GM23248 (cell line): ENCODE data around the gene ADRM1. TPM values are rescaled to one million over a fixed set of nuclear protein-coding genes. Genes with fewer than 3 reads are reported as not detected.

Source experiments
- DNase-seq: peaks from one replicate; pipeline ENCODE4 v3.0.0-alpha.2; 2015
- H2AFZ ChIP-seq: fragments of 200-600 bp; sonication (generic); 2 replicates; pipeline ENCODE4 v1.6.1; 2016; ENCODE audit warnings: antibody characterized with exemption
- H3F3A ChIP-seq: fragments of 200-600 bp; sonication (generic); 2 replicates; pipeline ENCODE4 v1.6.1; 2016; ENCODE audit warnings: mild to moderate bottlenecking, antibody characterized with exemption, mixed run types; ENCODE audit not compliant: insufficient read depth
- H3K27ac ChIP-seq: fragments of 200-600 bp; sonication (generic); 2 replicates; pipeline ENCODE4 v1.5.1; 2016; ENCODE audit warnings: mild to moderate bottlenecking
- H3K27me3 ChIP-seq: fragments of 200-600 bp; sonication (generic); replicated peaks from 2 replicates; pipeline ENCODE4 v1.6.1; 2016; ENCODE audit warnings: mild to moderate bottlenecking; ENCODE audit not compliant: insufficient read depth
- H3K36me3 ChIP-seq: fragments of 200-600 bp; sonication (generic); 2 replicates; pipeline ENCODE4 v1.6.1; 2016; ENCODE audit warnings: low read depth, mild to moderate bottlenecking
- H3K4me1 ChIP-seq: fragments of 200-600 bp; sonication (generic); 2 replicates; pipeline ENCODE4 v1.6.1; 2016; ENCODE audit warnings: mild to moderate bottlenecking; ENCODE audit not compliant: insufficient read depth
- H3K4me2 ChIP-seq: fragments of 200-600 bp; sonication (generic); one replicate; pipeline ENCODE4 v1.6.1; 2016; ENCODE audit warnings: mild to moderate bottlenecking; ENCODE audit not compliant: unreplicated experiment
- H3K4me3 ChIP-seq: fragments of 200-600 bp; sonication (generic); 2 replicates; pipeline ENCODE4 v1.5.1; 2016; ENCODE audit warnings: mild to moderate bottlenecking
- H3K79me2 ChIP-seq: fragments of 200-600 bp; sonication (generic); 2 replicates; pipeline ENCODE4 v1.6.1; 2016; ENCODE audit warnings: mild to moderate bottlenecking; ENCODE audit not compliant: insufficient read depth
- H3K9ac ChIP-seq: fragments of 200-600 bp; sonication (generic); 2 replicates; pipeline ENCODE4 v1.6.1; 2016; ENCODE audit warnings: mild to moderate bottlenecking
- H3K9me2 ChIP-seq: fragments of 200-600 bp; sonication (generic); 2 replicates; pipeline ENCODE4 v1.6.1; 2016; ENCODE audit warnings: mixed run types, mild to moderate bottlenecking, moderate library complexity; ENCODE audit not compliant: insufficient read depth
- H3K9me3 ChIP-seq: fragments of 200-600 bp; sonication (generic); one replicate; pipeline ENCODE4 v1.6.1; 2017; ENCODE audit warnings: low read depth
- H4K20me1 ChIP-seq: fragments of 200-600 bp; sonication (generic); 2 replicates; pipeline ENCODE4 v1.6.0; 2016; ENCODE audit not compliant: insufficient read depth
- EZH2 ChIP-seq: fragments of 200-600 bp; sonication (generic); IDR thresholded peaks from 2 replicates; pipeline ENCODE4 v1.6.1; 2018; ENCODE audit warnings: antibody characterized with exemption, mild to moderate bottlenecking; ENCODE audit not compliant: insufficient read depth, poor library complexity, severe bottlenecking
- EZH2phosphoT487 ChIP-seq: fragments of 200-600 bp; sonication (generic); IDR thresholded peaks from 2 replicates; pipeline ENCODE4 v1.6.1; 2018; ENCODE audit warnings: antibody characterized with exemption, moderate library complexity, mild to moderate bottlenecking, low read depth; ENCODE audit not compliant: insufficient read depth
- WGBS, 2 experiments: methylation state at CpG; one replicate each; pipeline ENCODE4 v1.1.6; 2015 to 2017; ENCODE audit warnings: low lambda C conversion rate in 2 of 2, low coverage in 1 of 2; ENCODE audit errors: missing lambda C conversion rate in 2 of 2; 5-methylcytosine and 5-hydroxymethylcytosine counted together
- in situ Hi-C: fragments of 300-500 bp; cut with MboI; formaldehyde crosslinking; loops from 2 replicates; pipeline ENCODE4 v1.15.0; 2020
- polyA plus RNA-seq: library from polyadenylated mRNA; unstranded; fragments of >200 nt; fragmentation: Nextera tagmentation; extraction: Ambion mirVana; gene quantifications from 2 replicates; pipeline ENCODE4 v1.2.1, GENCODE V29; 2016
- total RNA-seq: library from RNA; depleted of rRNA; stranded (reverse); fragments of >200 nt; shearing (Covaris generic); gene quantifications from 2 replicates; pipeline ENCODE4 v1.2.3, GENCODE V29; 2014

ADRM1 gene
- total and polyA plus RNA-seq, 2 experiments from 2014 or later: 138 to 162 TPM

DNA sequence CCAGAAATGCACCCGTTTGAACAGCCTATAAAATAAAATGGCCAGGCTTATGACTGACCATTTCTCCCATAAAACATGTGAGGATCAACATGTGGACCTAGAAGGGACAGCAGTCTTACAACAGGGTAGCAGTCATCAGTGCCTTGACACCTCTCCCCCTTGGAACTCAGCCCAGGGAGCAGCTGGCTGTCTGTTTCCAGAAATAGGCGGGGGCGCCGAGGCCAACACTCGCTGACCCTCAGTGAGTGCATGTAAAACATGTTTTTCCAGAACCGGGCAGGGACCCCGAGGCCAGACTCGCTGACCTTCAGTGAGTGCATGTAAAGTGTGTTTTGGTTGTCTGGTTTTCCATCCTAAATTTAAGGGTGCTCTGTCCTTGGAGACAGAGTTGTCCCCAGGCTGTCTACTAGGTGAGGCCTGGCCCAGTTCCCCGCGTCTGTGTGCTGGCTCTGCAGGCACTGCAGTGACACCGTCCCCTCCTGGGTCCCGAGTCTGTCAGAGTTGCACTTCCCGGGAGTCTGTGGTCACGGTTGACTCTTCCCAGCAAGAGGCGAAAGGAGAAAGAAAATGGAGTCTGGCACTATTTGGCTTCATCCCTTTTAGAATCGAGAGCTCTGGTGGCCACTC lies 19.8 kb upstream of the ADRM1 start:
- Histone ChIP-seq H4K20me1 (no peaks in the 10 kb centered on the region), H3K9me3 (no peaks in the 10 kb centered on the region), H3K36me3 (peaks cover 14% of the 10 kb centered on the region; the same call in 1 of the 2 replicates), H3K9me2 (no peaks in the 10 kb centered on the region), H3K27me3 (no peaks in the 10 kb centered on the region), H3K27ac (no peak overlapping the region), H3K79me2 (no peaks in the 10 kb centered on the region), H2AFZ (no peak overlapping the region), H3K4me1 (no peaks in the 10 kb centered on the region), H3K4me3 (no peak overlapping the region), H3F3A (no peaks in the 10 kb centered on the region), H3K9ac (no peak overlapping the region), H3K4me2 (no peak overlapping the region)
- in situ Hi-C loops: no loop called here
- DNase-seq: no peak
- no peak for TF ChIP-seq EZH2
- no peak for TF ChIP-seq EZH2phosphoT487
- 84 to 85% methylated on average over 16 of the region's 16 CpGs for WGBS, 2 experiments

DNA sequence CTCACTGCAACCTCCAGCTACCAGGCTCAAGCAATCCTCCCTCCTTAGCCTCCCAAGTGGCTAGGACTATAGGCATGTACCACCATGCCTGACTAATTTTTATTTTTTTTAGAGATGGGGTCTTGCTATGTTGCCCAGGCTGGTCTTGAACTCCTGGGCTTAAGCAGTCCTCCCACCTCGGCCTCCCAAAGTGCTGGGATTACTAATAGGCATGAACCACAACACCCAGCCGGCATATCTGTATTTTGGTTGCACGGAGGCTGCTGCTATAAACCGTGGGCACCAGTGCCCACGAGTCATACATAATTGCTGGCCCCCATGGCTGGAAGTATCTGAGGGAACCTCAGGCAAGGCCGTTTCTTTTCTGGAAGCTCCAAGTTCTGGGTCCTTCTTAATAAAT lies 18.3 kb upstream of the ADRM1 start:
- Histone ChIP-seq H3K4me2 (no peak overlapping the region), H3K4me3 (no peak overlapping the region), H3K9me2 (no peaks in the 10 kb centered on the region), H3K27me3 (no peaks in the 10 kb centered on the region), H3K9me3 (no peaks in the 10 kb centered on the region), H3K36me3 (peaks cover 14% of the 10 kb centered on the region; the same call in 1 of the 2 replicates), H3K9ac (no peak overlapping the region), H3F3A (no peaks in the 10 kb centered on the region), H3K4me1 (no peaks in the 10 kb centered on the region), H3K27ac (no peak overlapping the region), H3K79me2 (no peaks in the 10 kb centered on the region), H2AFZ (no peak overlapping the region), H4K20me1 (no peaks in the 10 kb centered on the region)
- WGBS, 2 experiments: 77 to 81% methylated on average over 6 of the region's 6 CpGs
- DNase-seq: no peak
- in situ Hi-C loops: no loop called here
- no peak for TF ChIP-seq EZH2
- no peak for TF ChIP-seq EZH2phosphoT487

DNA sequence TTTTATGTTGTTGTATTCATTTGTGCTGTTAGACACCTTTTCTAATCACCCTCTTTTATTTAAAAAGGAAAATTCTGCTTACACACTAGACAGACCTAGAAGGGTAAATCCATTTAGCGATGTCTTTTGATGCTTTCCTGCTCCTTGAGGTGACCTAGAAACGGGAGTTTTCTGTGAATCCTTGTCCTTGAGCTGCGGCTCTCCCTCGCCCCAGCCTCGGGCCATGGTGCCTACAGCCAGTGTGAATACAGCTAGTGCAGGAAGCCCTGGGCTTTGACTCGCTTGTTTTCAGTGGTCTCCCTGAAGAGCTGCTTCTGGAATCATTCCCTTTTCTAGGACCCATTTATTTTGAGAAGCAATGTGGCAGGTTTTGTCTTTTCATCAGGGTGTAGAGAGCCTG lies 17.6 kb upstream of the ADRM1 start:
- WGBS, 2 experiments: 86 to 88% methylated on average over 6 of the region's 6 CpGs
- TF ChIP-seq EZH2: no peak
- TF ChIP-seq EZH2phosphoT487: no peak
- no peaks in the 10 kb centered on the region for H3K79me2 ChIP-seq
- H4K20me1 ChIP-seq: no peaks in the 10 kb centered on the region
- H3K9me2 ChIP-seq: no peaks in the 10 kb centered on the region
- no peaks in the 10 kb centered on the region for H3K9me3 ChIP-seq
- no peak for DNase-seq
- H3K27me3 ChIP-seq: no peaks in the 10 kb centered on the region
- no peaks in the 10 kb centered on the region for H3F3A ChIP-seq
- in situ Hi-C loops: no loop called here
- H3K4me3 ChIP-seq: no peak overlapping the region
- H2AFZ ChIP-seq: no peak overlapping the region
- no peak overlapping the region for H3K9ac ChIP-seq
- no peaks in the 10 kb centered on the region for H3K4me1 ChIP-seq
- peaks cover 9% of the 10 kb centered on the region; the same call in 1 of the 2 replicates for H3K36me3 ChIP-seq
- H3K27ac ChIP-seq: no peak overlapping the region
- H3K4me2 ChIP-seq: no peak overlapping the region

DNA sequence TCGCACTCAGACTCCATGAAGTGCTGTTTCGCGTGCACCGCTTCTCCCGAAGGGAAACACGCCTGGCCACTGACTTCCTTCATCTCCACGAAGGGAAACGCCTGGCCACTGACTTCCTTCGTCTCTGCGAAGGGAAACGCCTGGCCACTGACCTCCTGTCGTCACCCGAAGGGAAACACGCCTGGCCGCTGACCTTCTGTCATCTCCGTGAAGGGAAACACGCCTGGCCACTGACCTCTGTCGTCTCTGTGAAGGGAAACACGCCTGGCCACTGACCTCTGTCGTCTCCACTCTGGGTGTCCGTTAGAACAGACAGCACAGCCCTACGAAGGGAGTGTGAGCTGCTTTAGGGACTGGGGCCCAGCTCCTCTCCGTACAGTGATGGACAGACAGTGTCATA lies 17.1 kb upstream of the ADRM1 start:
- no peak overlapping the region for H2AFZ ChIP-seq
- H3K36me3 ChIP-seq: peaks cover 9% of the 10 kb centered on the region; the same call in 1 of the 2 replicates
- TF ChIP-seq EZH2 (no peak), EZH2phosphoT487 (no peak)
- H3K9me3 ChIP-seq: no peaks in the 10 kb centered on the region
- no peaks in the 10 kb centered on the region for H4K20me1 ChIP-seq
- H3K27me3 ChIP-seq: no peaks in the 10 kb centered on the region
- H3K4me2 ChIP-seq: no peak overlapping the region
- no peaks in the 10 kb centered on the region for H3F3A ChIP-seq
- no peaks in the 10 kb centered on the region for H3K9me2 ChIP-seq
- H3K79me2 ChIP-seq: no peaks in the 10 kb centered on the region
- no peaks in the 10 kb centered on the region for H3K4me1 ChIP-seq
- H3K27ac ChIP-seq: no peak overlapping the region
- in situ Hi-C loops: no loop called here
- H3K4me3 ChIP-seq: no peak overlapping the region
- H3K9ac ChIP-seq: no peak overlapping the region
- DNase-seq: no peak
- 79 to 82% methylated on average over 22 to 23 of the region's 23 CpGs for WGBS, 2 experiments
